LNCAP (cell line): ENCODE measurements around the gene OR9Q1.

Experiments
- CTCF ChIP-seq: fragments of 450-650 bp; IDR thresholded peaks from 2 replicates; pipeline ENCODE4 v1.5.1; 2017; ENCODE audit warnings: mild to moderate bottlenecking

The OR9Q1 gene

GRCh38 chr11:58023435-58023931 is at the start of gene OR9Q1:
TSS of gene OR9Q1 (plus strand) at chr11:58023881. CDS start at chr11:58179445, 155,564 bp downstream.
- no peak for TF ChIP-seq CTCF

- no peak for TF ChIP-seq CTCF
Measured at GRCh38 chr11:57974132-57974531, 49.5 kb upstream of the OR9Q1 start.

- no peak for TF ChIP-seq CTCF
Measured at GRCh38 chr11:57974848-57975601, 48.7 kb upstream of the OR9Q1 start.

GRCh38 chr11:57977709-57978108 is 46.0 kb upstream of the OR9Q1 start:
- no peak for TF ChIP-seq CTCF

- no peak for TF ChIP-seq CTCF
Measured at GRCh38 chr11:57978686-57979531, 44.8 kb upstream of the OR9Q1 start.

GRCh38 chr11:57979532-57980079 is 44.1 kb upstream of the OR9Q1 start:
- no peak for TF ChIP-seq CTCF

- TF ChIP-seq CTCF = no peak
Measured at GRCh38 chr11:57980201-57980600, 43.5 kb upstream of the OR9Q1 start.
